ENCODE results near the gene MAB21L2.
"Not testable (repeated sequence)": the region's sequence is repeated elsewhere in the genome, so short reads cannot be mapped to it uniquely, and the experiment has no call there.

The MAB21L2 gene
- total RNA-seq: 0 reads per million in 2 experiments

GRCh38 chr4:150582146-150582872 lies at the start of gene MAB21L2:
Gene MAB21L2 (plus strand): TSS chr4:150582151. CDS start chr4:150583030, 879 bp downstream.
- DNase-seq (ENCODE audit: low read depth): no peak

DNA sequence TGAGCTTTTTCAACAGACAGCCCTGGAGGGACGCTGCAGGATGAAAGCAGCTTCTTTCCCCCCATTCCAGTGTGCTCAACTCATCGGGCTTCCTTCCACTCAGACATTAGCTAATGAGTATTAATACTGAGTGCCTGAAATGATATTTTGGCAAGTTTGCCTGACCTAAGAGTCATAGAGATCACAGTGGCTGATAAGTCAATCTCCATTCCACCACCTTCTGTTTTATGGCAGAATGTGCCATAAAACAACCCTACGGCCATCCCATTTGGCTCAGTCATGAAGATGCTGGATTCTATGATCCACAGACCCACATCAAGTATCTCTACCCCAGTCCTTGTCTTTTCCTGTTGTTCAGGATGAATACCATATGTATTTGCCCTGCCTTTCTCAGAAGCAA lies 48.3 kb upstream of the MAB21L2 start:
- DNase-seq (ENCODE audit: low read depth): no peak

- DNase-seq (ENCODE audit: low read depth): no peak
Observed at GRCh38 chr4:150534818-150535217, 47.1 kb upstream of the MAB21L2 start.

GRCh38 chr4:150537911-150538310 lies 44.0 kb upstream of the MAB21L2 start:
- DNase-seq (ENCODE audit: low read depth): not testable (repeated sequence)

DNA sequence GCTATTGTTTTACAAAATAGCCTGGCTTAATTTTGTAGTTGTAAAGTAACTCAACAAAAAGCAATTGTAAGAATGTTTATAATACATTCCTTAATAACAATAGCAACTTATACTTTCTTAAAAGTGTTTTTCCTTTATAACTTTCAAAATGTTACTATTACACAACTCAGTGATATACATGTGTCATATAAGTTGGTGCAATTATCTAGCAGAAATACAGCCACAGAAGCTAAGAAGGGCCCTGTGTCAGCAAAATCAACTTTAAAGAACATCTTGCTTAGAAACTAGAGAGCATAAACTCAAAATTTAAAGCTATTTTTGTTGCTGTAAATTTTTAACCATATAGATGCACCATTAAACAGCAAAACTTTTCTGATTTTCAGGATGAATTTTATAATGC lies 41.4 kb upstream of the MAB21L2 start:
- DNase-seq (ENCODE audit: low read depth): no peak

DNA sequence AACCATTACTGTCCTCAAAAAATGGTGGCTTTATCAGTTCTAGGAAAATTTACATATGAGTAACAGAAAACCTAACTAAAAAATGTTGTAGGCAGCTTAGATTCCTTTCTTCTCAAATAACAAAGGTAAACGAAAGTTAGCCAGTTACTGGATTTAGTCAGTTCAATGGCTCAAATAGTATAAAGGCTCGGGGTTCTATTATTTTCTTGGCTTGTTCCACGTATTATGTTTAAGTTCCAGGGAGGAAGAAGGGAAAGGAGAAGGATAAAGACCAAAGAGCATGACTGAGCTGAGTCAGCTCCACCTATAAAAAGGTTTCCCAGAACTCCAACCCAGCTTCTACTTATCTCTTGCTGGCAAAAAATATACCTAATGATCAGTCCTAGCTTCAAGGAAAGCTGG lies 41.0 kb upstream of the MAB21L2 start:
- no peak for DNase-seq (ENCODE audit: low read depth)

DNA sequence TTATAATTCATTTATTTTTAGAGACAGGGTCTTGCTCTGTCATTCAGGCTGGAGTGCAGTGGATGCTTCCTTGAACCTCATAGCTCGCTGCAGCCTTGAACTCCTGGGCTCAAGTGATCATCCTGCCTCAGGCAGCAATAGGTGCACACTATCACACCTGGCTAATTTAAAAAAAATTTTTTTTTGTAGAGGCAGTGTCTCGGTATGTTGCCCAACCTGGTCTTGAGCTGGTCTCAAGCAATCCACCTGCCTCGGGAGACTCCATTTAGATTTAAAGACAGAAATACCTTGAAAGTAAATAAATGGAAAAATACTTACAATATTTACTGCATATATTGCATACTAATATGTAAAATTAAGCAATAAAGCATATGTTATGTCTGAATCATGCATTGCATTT lies 40.3 kb upstream of the MAB21L2 start:
- no peak for DNase-seq (ENCODE audit: low read depth)

GRCh38 chr4:150543042-150543441 lies 38.9 kb upstream of the MAB21L2 start:
- no peak for DNase-seq (ENCODE audit: low read depth)

GRCh38 chr4:150546286-150546685 lies 35.7 kb upstream of the MAB21L2 start:
- DNase-seq (ENCODE audit: low read depth): no peak

DNA sequence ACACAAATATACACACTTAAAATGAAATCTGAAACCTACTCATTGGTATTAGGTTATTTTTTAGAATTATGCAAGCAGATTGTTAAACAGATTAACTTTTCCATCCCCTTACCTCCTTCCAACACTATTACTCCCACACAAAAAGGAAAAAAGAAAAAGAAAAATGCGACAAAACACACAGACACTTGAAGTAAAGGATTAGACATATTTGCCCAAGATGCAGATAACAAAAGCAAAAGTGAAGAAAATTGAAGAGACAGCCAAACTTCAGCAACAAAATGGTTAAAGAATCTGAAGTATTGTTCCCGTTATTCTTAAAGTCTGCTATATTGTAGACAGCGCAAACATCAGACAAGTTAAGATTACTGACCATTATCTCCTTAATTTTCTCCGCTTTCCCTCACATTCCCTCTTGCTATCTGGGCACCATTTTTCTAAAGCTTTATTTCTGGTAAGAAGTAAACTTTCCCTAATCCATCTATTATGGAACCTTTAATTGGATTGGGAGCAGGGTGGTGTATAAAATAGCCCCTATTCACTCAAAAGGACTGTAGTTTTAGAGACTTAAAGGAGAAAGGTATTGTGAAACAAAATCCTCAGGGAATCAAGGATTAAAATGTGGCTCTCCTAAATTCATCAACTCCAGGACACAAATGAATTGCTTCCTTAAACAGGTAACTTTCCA lies 34.7 kb upstream of the MAB21L2 start:
- DNase-seq (ENCODE audit: low read depth): no peak

- not testable (repeated sequence) for DNase-seq (ENCODE audit: low read depth)
Observed at GRCh38 chr4:150557811-150558210, 24.1 kb upstream of the MAB21L2 start.

GRCh38 chr4:150561143-150561737 lies 20.7 kb upstream of the MAB21L2 start:
- DNase-seq (ENCODE audit: low read depth): no peak

DNA sequence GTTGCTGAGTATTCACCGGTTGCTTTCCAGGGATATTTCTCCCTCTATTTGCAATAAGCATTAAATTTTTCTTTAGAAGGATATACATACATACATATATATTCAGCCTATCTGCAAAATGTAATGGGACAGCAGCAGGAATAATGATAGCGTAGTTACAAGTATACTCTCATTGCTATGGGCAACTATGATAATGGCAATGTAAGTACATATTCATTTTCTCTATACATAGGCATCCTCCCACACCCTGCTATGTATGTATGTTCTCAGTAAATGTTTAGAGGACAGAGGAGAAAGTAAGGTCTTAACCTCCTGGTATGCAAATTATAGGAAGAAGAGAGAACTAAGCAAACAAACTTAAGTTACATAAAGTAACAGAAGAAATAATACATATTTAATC lies 19.7 kb upstream of the MAB21L2 start:
- no peak for DNase-seq (ENCODE audit: low read depth)

- no peak for DNase-seq (ENCODE audit: low read depth)
Observed at GRCh38 chr4:150562751-150563150, 19.2 kb upstream of the MAB21L2 start.

- not testable (repeated sequence) for DNase-seq (ENCODE audit: low read depth)
Observed at GRCh38 chr4:150564967-150565366, 17.0 kb upstream of the MAB21L2 start.

- no peak for DNase-seq (ENCODE audit: low read depth)
Observed at GRCh38 chr4:150567070-150567469, 14.9 kb upstream of the MAB21L2 start.

DNA sequence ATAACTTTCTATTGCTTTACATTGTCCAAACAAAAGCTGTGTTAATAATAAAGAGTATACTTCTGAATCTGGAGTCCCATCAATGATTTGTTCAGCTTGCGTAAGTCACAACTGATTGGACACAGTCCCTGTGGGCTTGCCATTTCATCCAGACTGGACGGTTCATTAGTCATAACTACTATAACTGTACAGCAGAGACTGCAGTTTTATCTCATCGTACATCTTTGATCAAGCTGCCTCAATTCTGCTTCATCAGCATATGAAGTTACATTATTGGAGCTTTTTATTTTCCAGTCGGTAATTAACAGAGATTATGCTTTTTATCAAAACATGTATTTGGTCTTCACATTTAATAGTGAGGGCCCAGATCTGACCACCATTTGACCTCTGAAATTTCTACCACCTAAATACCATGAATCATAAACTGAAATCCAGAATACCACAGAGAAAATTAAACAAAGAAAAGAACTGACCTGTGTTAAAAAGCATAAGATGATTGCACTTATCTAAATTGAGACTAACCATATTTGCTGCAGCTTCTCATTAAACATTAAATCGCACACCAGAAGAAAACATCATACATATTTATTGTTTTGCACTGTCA lies 12.5 kb upstream of the MAB21L2 start:
- no peak for DNase-seq (ENCODE audit: low read depth)

- DNase-seq (ENCODE audit: low read depth): no peak
Observed at GRCh38 chr4:150569998-150570535, 11.9 kb upstream of the MAB21L2 start.

DNA sequence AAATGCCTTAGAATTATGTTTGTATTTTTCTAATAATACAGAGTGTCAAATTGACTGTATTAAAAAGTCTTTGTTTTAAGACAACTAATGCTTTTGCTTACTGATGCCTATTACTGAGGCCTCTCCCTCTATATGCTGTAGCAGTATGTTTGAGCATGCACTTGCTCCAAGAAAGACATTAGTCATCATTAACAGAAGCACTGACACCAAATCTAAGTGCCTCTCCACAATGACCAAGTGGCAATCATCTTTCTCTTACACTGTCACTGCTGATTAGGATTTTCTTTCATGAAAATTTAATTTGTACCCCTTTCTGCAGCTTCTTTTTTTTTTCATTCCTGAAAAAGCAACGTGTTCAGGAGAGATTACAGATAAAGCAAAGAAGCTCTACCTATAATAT lies 11.1 kb upstream of the MAB21L2 start:
- no peak for DNase-seq (ENCODE audit: low read depth)

DNA sequence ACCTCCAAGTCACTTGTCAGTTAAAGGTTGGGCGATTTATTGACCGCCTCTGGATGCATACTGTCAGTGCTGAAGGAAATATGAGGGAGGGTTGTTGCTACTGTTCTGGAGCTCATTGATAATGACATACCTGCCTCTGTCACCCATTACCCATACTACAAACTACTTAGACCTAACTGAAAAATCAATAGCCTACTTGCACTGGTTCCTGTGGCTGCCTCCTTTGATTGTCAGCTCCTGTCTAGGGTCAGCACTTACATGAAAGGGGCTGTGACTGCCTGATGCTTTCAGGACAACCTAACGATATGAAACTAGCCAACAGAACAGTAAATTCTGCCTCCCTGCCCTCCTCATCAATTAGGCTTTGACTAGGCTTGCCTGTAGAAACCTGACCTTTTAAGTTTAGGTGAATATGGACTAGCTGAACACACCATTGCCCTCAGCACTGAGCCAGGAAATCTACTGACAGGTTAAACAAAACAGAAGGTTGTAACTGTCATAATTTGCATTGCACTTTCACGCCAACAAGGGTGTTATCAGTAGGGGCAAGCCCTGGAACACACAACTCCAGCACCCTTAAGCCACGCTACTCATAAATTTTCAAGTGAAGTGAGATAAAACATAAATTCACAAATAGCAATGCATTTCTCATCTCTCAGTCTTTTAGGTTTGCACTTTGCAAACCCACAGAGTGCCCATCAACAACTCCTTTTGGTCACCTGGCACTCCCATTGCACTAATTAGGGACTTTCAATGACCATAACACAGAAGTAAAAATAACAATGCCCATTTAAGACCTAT lies 9.0 kb upstream of the MAB21L2 start:
- DNase-seq (ENCODE audit: low read depth): no peak

DNA sequence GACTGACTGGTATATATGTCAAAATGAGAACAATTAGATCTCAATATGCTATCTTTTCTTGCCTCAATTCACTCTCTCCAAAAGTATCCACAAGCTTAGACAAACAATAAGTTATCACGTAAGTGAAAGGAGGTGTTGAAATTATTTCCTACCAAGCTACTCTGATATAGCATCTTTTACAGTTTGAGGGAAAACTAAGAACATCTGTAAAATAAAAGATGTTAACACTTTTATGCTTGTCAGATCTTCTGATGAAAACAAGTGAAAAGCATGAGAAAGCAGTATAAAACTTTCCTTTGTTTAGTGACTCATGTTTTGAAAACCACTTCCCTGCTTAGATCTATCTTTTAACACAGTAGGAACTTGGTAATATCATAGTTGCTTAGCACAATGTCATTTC lies 8.4 kb upstream of the MAB21L2 start:
- DNase-seq (ENCODE audit: low read depth): no peak

GRCh38 chr4:150574678-150575077 lies 7.3 kb upstream of the MAB21L2 start:
- no peak for DNase-seq (ENCODE audit: low read depth)
